ENCODE data around the gene ESR1.

GRCh38 chr6:151763303-151763702, 44.2 kb upstream of the ESR1 start:
- TF ChIP-seq CTCF (conservative IDR thresholded peaks at IDR 0.05) (no peak), ZFX (IDR thresholded peaks at IDR 0.05) (no peak)

All from C4-2B (cell line).